ENCODE measurements around the gene SMAD9. TPM values are rescaled to one million over a fixed set of nuclear protein-coding genes. Genes with fewer than 3 reads are reported as not detected.

SMAD9 gene
- total RNA-seq, 1 donor from 2014 or later, result 19.5 TPM

DNA sequence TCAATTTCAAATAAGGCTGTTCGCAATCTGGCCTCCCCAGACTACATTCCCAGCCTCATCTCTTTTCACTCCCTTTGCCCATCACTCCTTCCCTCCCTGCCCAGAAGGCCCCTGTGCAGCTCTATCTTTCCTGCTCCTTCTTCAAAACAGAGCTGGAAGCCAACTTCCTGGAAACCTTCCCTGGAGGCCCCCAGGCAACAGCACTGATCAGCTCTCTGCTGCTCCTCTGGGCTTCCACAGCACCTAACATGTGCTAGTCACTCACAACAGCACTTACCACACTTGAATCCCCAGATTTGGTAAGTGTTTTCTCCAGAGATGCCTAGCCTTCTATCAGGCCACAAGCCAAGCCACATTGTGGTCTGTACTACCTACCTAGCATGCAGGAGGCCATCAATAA lies 9.5 kb downstream of the SMAD9 start:
- no peak for DNase-seq

DNA sequence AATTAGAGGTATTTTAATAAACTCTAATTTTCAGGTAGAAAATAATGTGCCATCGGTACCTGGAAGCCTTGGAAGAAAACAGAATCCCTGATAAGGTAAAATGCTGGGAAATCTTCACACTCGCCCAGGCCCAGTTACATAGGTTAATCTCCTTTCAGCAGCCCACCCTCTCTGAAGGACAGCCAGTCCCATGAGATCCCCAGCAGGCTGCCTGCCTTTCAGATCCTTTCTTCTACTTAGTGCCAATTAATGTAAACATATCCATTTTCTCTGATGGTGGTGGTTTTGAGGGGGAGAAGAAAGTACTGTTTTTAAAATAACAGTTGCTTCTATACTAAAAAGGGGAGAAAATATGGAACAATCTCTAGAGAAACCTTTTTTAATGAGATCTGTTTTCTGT lies 12.2 kb downstream of the SMAD9 start:
- DNase-seq, result no peak

DNA sequence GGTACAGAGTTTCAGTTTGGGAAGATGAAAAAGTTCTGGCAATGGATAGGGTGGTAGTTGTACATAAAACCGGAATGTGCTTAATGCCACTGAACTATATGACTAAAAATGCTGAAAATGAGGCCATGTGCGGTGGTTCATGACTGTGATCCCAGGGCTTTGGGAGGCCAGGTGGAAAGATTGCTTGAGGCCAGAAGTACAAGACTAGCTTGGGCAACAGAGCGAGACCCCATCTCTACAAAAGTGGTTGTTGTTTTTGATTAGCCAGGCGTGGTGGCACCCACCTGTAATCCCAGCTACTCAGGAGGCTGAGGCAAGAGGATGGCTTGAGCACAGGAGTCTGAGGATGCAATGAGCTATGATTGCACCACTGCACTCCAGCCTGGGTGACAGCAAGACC lies 12.8 kb downstream of the SMAD9 start:
- no peak for DNase-seq

DNA sequence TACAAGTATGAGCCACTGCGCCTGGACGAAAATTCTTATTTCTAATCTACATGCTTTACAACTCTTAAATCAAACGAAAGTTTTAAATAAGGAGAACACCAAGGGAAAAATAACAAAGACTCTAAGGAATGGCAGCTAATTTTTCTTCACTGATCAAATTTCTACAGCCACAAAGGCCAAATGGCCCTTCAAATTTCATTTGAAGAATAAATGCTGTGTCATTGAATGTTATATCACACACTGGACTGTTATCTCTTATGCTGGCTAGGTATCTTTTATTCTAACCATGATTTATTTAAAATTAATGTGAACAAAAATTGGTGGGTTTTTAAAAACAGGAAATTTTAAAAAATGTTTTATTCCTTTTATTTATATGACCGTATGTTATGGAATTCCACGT lies 14.1 kb downstream of the SMAD9 start:
- DNase-seq, result no peak

DNA sequence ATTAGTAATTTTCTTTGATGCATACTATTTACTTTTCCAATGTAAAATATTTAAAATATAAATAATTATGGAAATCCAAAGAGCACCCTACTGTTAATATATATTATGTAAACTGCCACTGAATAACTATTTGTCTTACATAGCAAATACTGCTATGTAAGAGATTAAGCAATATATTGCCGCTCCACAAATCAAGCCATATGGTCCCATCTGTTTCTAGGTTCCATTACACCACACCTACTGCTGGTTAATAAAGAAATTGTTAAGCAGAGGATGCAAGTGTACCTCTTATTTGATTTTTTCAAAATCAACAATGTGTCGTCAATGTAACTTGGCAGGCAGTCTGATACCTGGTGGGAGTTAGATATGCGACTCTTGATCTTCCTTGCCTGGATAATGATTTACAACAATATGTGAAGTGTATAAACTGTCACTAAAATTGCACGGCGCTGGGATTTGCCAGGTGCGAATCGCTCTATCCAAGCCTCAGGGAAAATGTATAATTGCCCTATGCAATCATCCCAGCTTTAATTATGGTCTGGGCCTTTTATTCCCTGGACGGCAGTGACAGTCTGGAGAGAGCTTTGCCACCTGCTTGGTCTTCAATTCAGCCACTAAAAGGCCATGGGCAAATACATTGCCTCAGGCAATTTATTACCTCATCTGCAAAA lies 16.0 kb downstream of the SMAD9 start:
- no peak for DNase-seq

DNA sequence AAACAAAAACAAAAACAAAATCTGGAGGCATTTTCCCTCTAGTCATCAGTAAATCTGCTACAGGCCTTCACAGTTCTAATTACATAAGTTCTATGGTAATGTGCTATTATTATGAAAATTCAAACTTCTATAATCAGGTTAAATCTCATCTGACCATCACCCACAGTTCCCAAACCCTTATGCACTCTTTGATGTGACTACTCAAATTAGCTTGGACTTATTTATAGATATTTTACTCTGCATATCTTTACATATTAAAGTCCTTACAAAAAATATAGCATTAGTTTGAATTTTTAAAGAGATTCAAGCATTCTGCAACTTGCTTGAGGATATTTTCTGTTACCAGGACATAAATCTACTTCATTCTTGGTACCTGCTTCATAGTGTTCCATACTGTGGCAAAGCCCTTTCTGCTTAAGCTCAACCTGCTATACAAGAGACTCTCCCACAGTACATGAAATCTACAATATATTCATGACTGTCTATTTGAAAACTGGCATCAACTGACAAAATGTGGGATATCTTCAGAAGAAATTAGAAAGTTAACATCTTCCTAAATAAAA lies 22.9 kb downstream of the SMAD9 start:
- no peak for DNase-seq

DNA sequence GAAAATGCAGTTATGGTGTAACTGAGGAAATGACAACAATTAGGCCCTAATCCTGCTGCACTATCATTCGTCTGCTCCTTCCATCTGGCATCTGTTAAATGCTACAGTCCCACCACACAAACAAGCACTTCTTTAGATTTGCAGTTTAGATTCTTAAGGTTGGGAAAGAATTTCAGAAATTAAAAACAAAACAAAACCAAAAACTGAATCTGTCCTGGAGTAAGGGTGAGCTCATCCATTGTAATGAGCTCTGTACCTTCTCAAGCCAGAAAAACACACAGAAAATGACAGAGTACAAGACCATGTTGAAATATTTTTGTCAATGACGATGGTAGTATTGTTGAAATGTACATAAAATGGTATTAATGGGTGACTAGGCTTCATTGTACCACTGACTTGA lies 28.3 kb downstream of the SMAD9 start:
- DNase-seq, result no peak

DNA sequence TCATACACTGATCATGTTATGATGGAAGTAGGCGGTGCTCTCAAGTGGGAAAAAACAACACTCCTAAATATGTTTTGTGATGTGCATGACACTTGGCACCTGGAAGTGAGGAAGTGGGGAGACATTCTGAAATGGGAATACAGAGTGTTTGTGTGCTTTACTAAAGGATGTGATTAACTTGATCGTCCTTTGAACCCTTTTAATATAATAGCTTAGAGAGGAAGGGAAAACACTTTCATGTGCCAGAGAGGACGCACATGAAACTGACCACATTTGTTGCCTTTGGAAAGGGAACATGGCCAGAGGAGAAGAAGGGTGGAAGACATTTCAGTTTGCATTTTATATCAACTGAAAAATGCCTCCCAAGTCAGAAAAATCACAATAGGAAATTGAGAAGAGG lies 31.4 kb downstream of the SMAD9 start:
- no peak for DNase-seq

DNA sequence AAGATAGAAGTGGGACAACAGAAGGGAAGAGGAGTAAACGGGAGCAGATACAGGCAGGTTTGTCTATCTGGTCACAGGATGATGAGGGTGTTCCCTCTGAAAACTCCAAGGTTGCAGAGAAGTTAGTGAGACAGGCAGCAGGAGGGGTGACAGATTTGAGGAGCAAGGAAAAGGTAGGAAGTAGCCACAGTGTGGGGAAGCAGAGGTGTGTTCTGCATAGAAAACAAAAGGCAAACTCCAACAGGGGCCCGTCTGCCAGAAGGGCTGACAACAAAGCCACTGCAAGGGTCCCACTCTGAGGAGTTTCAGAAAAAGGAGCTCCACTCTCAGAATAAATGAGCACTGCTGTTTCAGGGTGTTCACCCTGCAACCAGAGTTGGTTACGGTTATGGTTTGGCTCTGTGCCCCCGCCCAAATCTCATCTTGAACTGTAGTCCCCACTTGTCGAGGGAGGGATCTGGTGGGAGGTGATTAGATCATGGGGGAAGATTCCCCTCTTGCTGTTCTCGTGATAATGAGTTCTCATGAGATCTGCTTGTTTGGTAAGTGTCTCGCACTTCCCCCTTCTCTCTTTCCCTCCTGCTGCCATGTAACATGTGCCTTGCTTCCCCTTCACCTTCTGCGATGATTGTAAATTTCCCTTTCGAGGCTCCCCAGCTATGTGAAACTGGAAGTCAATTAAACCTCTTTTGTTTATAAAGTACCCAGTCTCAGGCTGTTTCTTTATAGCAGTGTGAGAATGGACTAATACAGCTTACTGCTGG lies 32.1 kb downstream of the SMAD9 start:
- no peak for DNase-seq

DNA sequence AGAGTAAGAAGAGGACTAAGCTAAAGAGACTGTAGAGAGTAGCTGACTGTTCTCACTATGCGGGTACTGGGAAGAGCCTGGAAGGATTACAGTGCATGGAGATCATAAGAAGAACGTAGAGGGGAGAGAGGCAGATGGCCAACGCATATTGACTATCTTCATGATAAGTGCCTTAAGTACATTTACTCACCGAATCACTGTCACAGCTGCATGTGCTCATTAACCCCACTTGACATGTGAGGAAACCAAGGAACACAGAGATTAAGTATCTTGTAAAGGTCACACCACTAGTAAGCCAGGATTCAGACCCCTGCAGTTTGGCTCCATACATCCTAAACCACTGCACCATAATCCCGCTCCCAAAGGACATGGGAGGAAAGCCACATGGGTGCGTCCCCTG lies 34.1 kb downstream of the SMAD9 start:
- DNase-seq, result no peak

DNA sequence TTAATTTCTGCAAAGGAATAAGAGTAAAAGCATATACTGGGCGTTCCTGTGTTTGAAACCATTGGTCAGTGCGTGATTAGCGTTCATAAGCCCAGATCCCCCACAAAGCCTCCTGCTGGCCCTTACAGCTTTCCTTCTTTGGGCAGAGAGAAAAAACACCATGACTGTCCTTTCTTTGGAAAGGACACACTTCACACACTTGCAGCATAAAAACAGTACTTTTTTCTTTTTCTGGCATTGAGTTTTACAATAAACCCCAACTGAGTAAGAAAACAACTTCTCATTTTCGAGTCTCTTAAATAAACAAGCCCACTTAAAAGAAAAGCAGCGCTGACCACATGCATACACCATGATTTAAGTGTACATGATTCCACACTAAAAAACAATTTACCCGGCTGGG lies 35.8 kb downstream of the SMAD9 start:
- no peak for DNase-seq

DNA sequence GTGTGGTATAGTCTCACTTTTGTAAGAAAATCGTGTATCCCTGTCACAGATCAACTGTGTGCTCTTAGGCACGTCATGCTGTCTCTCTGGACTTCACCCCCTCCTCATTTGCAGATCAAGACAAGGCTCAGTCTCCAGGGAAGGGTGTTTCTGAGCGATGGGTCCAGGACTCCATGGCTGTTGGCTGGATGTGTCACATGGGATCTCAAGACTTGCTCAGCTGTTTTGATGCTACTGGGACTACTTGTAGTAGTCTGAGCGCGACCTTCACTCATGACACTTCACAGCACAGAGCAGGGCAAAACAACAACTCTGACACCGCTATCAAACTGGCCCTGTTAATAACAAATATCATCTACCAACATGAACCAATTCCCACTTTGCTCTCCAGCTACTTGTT lies 36.2 kb downstream of the SMAD9 start:
- DNase-seq, result no peak

DNA sequence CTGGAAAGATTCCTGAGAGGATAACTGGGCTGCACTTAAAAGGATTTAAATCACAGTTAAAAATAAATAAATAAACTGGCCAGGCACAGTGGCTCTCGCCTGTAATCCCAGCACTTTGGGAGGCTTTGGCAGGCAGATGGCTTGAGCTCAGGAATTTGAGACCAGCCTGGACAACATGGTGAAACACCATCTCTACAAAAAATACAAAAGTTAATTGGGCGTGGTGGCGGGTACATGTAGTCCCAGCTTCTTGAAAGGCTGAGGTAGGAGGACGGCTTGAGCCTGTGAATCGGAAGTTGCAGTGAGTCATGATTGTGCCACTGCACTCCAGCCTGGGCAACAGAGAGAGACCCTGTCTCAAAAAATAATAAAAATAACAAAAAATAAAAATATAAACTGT lies 36.6 kb downstream of the SMAD9 start:
- DNase-seq, result peak; percentile 15

DNA sequence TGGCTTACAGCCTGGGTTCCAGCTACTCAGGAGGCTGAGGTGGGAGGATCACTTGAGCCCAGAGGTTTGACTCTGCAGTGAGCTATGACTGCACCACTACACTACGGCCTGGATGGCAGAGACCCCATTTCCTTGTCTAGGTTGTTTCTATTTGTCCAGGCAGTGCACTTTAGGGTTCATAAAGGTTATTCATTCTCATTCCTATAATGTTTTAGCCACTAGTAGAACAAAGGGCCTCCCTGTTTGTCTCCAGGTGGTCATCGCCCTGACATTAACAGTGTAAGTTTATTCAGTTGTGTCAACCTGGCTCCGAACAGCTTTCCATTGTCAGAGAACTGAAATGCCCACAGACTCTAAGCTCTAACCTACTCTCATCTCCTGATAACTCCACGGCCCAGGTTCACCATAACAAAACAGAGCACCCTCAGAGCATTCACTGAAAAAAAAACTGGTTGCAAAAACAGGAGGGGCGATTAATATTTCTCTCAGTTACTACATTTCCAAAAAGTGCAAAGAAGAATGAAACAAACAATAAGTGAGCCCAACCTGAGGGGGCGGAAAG lies 37.1 kb downstream of the SMAD9 start:
- no peak for DNase-seq

DNA sequence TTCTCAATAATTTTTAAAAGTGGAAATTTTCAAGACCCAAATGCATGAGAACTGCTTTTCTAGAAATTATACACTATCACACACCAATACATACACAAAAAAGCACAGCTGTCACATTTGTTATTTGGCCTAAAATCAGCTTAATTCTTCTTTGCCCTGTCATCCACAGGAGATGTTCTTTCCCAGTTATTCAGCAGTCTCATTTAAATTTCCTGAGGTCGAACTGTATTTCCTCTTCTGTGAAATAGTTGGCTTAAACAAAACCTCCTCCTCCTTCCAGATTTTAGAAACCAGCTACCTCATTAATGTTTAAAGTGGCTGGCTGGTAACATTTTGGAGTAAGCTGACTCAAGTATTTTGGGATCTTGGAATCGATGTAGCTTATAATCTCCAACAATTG lies 39.1 kb downstream of the SMAD9 start:
- no peak for DNase-seq

DNA sequence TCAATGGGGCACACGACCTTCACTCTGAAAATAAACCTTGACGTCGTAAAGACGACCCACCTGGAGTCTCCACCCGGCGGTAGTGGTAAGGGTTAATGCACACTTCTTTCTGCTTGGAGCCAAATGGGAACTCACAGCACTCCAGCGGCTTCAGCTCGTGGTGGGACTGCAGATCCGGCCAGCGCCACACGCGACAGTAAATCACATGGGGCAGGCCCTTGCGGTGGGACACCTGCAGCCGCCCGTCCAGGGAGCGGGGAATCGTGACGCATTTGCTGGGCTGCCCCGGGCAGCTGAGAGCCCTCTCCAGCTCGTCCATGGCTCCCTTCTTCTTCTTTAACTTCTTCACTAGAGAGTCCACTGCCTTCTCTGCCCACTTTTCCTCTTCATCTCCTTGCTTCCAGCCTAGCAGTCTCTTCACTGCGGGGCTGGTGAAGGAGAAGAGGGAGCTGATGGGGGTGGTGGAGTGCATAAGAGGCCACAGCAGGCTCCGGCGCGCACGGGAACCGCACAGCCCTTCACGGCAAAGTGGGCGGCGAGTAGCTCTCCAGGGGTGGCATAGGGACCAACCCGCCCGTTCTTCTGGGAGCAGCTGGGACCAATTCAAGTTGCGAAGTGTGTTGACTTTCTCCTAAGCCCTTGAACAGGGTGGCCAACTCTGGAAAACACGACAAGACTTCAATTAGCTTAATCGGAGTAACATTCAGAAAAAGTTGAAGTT lies 40.7 kb downstream of the SMAD9 start:
- DNase-seq, result no peak

DNA sequence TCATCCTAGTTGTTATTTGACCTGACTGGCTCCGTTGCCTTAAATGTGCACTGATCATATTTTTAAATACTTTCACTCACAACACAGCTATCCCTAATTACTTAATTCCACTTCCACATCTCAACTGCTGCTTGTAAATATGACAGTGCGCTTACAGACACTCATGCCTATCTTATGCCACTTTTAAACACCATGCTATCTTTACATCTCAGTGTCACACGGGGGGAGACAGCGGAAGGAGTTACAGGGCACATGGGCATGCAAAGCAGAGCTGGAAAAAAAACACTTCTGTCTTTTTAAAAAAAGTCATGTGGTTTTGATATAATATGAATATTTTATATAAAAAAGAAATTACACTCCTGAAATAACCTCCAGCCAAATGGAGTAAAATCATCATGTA lies 44.1 kb downstream of the SMAD9 start:
- no peak for DNase-seq

DNA sequence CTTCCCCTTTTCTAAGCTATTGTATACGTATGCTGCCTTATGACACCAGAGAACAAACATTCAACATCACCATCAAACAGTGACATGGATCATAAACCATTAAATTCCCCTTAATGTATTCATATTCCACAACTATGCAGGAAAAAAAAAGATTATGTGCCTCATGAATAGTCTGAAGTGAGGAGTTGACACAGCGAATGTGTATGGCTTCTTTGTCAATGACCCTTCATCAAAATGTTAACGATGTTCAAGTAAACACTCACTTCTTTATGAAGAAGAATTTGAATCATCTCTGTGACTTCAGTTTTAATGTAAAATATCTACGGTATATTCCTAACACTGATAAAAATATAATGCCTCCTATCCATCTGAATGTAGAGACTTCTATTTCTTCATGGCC lies 44.6 kb downstream of the SMAD9 start:
- DNase-seq, result no peak

DNA sequence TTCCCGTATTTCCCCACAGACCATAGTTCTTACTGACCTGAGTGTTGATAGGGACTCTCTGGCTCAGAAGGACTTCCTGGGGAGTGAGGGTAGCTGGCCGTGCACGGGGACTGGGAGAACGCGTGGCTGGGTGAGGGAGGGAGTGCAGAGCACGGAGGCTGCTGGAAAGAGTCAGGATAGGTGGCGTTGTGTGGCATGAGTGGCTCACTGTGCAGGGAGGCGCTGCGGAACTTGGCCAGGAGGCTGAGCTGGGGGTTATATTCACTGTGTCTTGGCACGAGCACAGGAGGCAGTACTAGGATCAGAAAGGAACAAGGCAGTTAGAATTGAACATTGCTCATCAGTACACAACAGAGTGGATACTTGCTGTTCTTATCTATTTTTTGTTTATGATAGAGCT lies 47.4 kb downstream of the SMAD9 start:
- no peak for DNase-seq

DNA sequence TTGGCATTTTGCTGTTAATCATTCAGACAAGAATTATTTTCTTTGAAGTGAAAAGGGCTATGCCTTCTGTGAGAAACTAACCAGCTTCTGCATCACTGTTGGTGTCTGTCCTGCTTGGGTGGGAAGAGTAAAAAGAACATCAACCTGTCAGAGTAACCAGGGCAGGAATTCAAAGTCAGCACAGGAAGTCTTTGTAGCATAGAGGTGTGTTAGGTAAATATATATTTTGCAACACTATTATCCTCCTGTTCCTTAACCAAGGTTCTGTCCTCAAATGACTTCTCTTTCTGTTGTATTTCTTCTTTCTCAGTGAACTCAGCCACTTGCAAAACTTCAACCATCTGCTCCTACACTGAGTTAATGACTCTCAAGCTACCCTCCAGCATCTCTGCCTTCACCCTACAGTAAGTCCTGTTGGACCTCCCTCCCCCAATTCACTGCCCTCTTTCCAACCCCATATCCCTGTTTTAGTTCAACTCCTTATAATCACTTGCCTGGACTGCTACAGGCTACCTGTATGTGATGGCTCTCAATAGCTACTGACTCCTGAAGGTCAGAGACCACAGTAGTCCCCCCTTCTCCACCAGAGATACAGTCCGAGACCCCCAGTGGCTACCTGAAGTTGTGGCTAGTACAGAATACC lies 49.9 kb downstream of the SMAD9 start:
- no peak for DNase-seq

DNA sequence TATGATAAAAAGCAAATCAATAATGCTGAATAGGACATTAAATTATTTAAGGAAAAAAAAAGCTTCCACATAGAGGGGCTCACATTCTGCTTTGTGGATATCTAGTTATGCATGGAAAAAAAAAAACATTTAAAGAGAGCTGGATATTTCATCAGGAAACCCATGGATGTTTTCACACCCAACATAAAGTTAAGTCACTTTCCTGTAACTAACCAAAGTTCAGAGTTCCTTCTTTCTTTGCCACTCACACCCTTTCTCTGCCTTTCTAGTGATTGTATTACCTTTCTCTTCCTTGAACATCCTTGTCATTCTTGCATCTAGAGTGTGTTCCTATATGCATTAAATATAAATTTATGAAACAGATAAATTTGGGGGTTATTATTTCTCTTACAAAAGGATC lies 53.8 kb downstream of the SMAD9 start:
- DNase-seq, result no peak

DNA sequence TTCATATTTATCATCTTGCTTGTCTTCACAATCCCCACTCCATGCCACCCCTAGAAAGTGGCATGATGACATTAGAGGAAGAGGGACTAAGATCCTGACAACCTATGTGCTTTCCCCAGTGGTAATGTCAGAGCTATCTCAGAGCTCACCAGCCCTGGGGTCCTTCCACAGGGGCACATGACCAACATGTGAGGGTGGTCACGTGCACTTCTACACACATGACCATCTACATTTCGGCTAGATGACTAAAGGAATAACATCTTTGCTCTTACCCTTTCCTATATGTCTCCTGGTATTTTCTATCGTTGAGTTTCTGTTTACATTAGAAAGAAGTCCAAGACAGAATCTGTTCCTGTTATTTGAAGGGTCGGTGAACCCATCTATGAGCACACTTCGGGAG lies 54.8 kb downstream of the SMAD9 start:
- DNase-seq, result no peak
